ACC112 (cell line): ENCODE data around the gene FAM170B.

Source experiments
- H2AFZ ChIP-seq: fragments of 200-600 bp; sonication (generic); one replicate; pipeline ENCODE4 v1.6.0; 2017; ENCODE audit warnings: antibody characterized with exemption, low read length; ENCODE audit not compliant: unreplicated experiment
- H3K27ac ChIP-seq: fragments of 200-600 bp; sonication (generic); 2 replicates; pipeline ENCODE4 v1.5.1; 2014; ENCODE audit warnings: low read depth, mild to moderate bottlenecking, antibody characterized with exemption, low read length, moderate library complexity
- H3K27me3 ChIP-seq: fragments of 200-600 bp; sonication (generic); 2 replicates; pipeline ENCODE4 v1.6.1; 2014; ENCODE audit warnings: mild to moderate bottlenecking, antibody characterized with exemption, low read length, moderate library complexity, mixed read lengths; ENCODE audit not compliant: insufficient read depth
- H3K36me3 ChIP-seq: fragments of 200-600 bp; sonication (generic); 2 replicates; pipeline ENCODE4 v1.6.1; 2016; ENCODE audit warnings: mild to moderate bottlenecking, antibody characterized with exemption, low read length, moderate library complexity, mixed read lengths; ENCODE audit not compliant: insufficient read depth
- H3K4me1 ChIP-seq: fragments of 200-600 bp; sonication (generic); one replicate; pipeline ENCODE4 v1.6.1; 2016; ENCODE audit warnings: low read length, mixed read lengths; ENCODE audit not compliant: insufficient read depth, unreplicated experiment, control insufficient read depth
- H3K4me3 ChIP-seq: fragments of 200-600 bp; sonication (generic); 2 replicates; pipeline ENCODE4 v1.5.1; 2014; ENCODE audit warnings: mild to moderate bottlenecking, low read depth, low read length
- H3K79me2 ChIP-seq: fragments of 200-600 bp; sonication (generic); one replicate; pipeline ENCODE4 v1.6.0; 2016; ENCODE audit warnings: low read length; ENCODE audit not compliant: control insufficient read depth, unreplicated experiment, insufficient read depth

FAM170B gene

GRCh38 chr10:49168831-49169500, 35.1 kb upstream of the FAM170B start:
- Histone ChIP-seq H3K27ac (no peak overlapping the region), H3K27me3 (peaks cover 4% of the 10 kb centered on the region; the same call in 1 of the 2 replicates), H2AFZ (no peak overlapping the region), H3K4me1 (peaks cover under 1% of the 10 kb centered on the region), H3K36me3 (no peaks in the 10 kb centered on the region), H3K4me3 (no peak overlapping the region), H3K79me2 (no peaks in the 10 kb centered on the region)

GRCh38 chr10:49168171-49168540, 34.3 kb upstream of the FAM170B start:
- Histone ChIP-seq H3K27ac (no peak overlapping the region), H3K36me3 (no peaks in the 10 kb centered on the region), H2AFZ (no peak overlapping the region), H3K79me2 (no peaks in the 10 kb centered on the region), H3K27me3 (peaks cover 4% of the 10 kb centered on the region; the same call in 1 of the 2 replicates), H3K4me3 (no peak overlapping the region), H3K4me1 (peaks cover 6% of the 10 kb centered on the region)

- no peak overlapping the region for H3K27ac ChIP-seq
- peaks cover 6% of the 10 kb centered on the region for H3K4me1 ChIP-seq
- no peaks in the 10 kb centered on the region for H3K79me2 ChIP-seq
- no peak overlapping the region for H3K4me3 ChIP-seq
- no peaks in the 10 kb centered on the region for H3K36me3 ChIP-seq
- no peak overlapping the region for H2AFZ ChIP-seq
- peaks cover 4% of the 10 kb centered on the region; the same call in 1 of the 2 replicates for H3K27me3 ChIP-seq
Observed at GRCh38 chr10:49167425-49168170, 33.8 kb upstream of the FAM170B start.

GRCh38 chr10:49166484-49167400, 32.9 kb upstream of the FAM170B start:
- Histone ChIP-seq H3K36me3 (no peaks in the 10 kb centered on the region), H3K4me3 (no peak overlapping the region), H3K4me1 (peaks cover 6% of the 10 kb centered on the region), H3K27ac (no peak overlapping the region), H3K79me2 (no peaks in the 10 kb centered on the region), H3K27me3 (peaks cover 2% of the 10 kb centered on the region; the same call in 1 of the 2 replicates), H2AFZ (no peak overlapping the region)

GRCh38 chr10:49165821-49166483, 32.1 kb upstream of the FAM170B start:
- Histone ChIP-seq H3K4me1 (peaks cover 6% of the 10 kb centered on the region), H3K4me3 (no peak overlapping the region), H3K79me2 (no peaks in the 10 kb centered on the region), H3K27ac (no peak overlapping the region), H2AFZ (no peak overlapping the region), H3K36me3 (no peaks in the 10 kb centered on the region), H3K27me3 (no peaks in the 10 kb centered on the region)

GRCh38 chr10:49165259-49165658, 31.4 kb upstream of the FAM170B start:
- Histone ChIP-seq H3K4me3 (no peak overlapping the region), H3K36me3 (no peaks in the 10 kb centered on the region), H2AFZ (no peak overlapping the region), H3K79me2 (no peaks in the 10 kb centered on the region), H3K27me3 (no peaks in the 10 kb centered on the region), H3K4me1 (peaks cover 6% of the 10 kb centered on the region), H3K27ac (no peak overlapping the region)

GRCh38 chr10:49164559-49165188, 30.9 kb upstream of the FAM170B start:
- Histone ChIP-seq H3K27me3 (no peaks in the 10 kb centered on the region), H3K27ac (no peak overlapping the region), H3K4me1 (peaks cover 6% of the 10 kb centered on the region), H3K36me3 (no peaks in the 10 kb centered on the region), H2AFZ (no peak overlapping the region), H3K79me2 (no peaks in the 10 kb centered on the region), H3K4me3 (no peak overlapping the region)

- no peak overlapping the region for H2AFZ ChIP-seq
- peaks cover 6% of the 10 kb centered on the region for H3K4me1 ChIP-seq
- H3K27me3 ChIP-seq: no peaks in the 10 kb centered on the region
- H3K79me2 ChIP-seq: no peaks in the 10 kb centered on the region
- no peaks in the 10 kb centered on the region for H3K36me3 ChIP-seq
- H3K27ac ChIP-seq: no peak overlapping the region
- H3K4me3 ChIP-seq: no peak overlapping the region
Observed at GRCh38 chr10:49163741-49164140, 29.9 kb upstream of the FAM170B start.

GRCh38 chr10:49162761-49163310, 29.0 kb upstream of the FAM170B start:
- Histone ChIP-seq H2AFZ (no peak overlapping the region), H3K27me3 (no peaks in the 10 kb centered on the region), H3K79me2 (no peaks in the 10 kb centered on the region), H3K4me3 (no peak overlapping the region), H3K4me1 (peaks cover 6% of the 10 kb centered on the region), H3K36me3 (no peaks in the 10 kb centered on the region), H3K27ac (no peak overlapping the region)
